Activated naive CD4-positive, alpha-beta T cell treated with anti-CD3 and anti-CD28 coated beads, Interleukin-2, amount 10 ng/mL, durations not matched to agents 7 days and 5 days (primary cell): ENCODE results near the gene PGK1.
"Not testable (repeated sequence)": the region's sequence is repeated elsewhere in the genome, so short reads cannot be mapped to it uniquely, and the experiment has no call there.

Experiments used
- CTCF ChIA-PET: fragments of 350-600 bp; sonication (Branson Sonifier 250); formaldehyde crosslinking; loops from one replicate; lab custom pipeline; 2021; ENCODE audit warnings: antibody characterized with exemption; lab: Charles Lee
- DNase-seq: peaks from one replicate; pipeline ENCODE4 v3.0.0-alpha.2; 2020
- H3K27ac Mint-ChIP-seq: one replicate; pipeline ENCODE4 v1.8.0; 2021; ENCODE audit warnings: mild to moderate bottlenecking, moderate library complexity, mixed read lengths
- H3K27me3 Mint-ChIP-seq: one replicate; pipeline ENCODE4 v1.8.0; 2021; ENCODE audit warnings: mild to moderate bottlenecking, mixed read lengths
- H3K36me3 Mint-ChIP-seq: one replicate; pipeline ENCODE4 v1.8.0; 2021; ENCODE audit warnings: mixed read lengths
- H3K4me1 Mint-ChIP-seq: one replicate; pipeline ENCODE4 v1.8.0; 2021; ENCODE audit warnings: mixed read lengths
- H3K4me3 Mint-ChIP-seq: one replicate; pipeline ENCODE4 v1.8.0; 2021; ENCODE audit warnings: mild to moderate bottlenecking, moderate library complexity, mixed read lengths
- H3K9me3 Mint-ChIP-seq: one replicate; pipeline ENCODE4 v1.8.0; 2021; ENCODE audit warnings: mixed read lengths

The PGK1 gene

DNA sequence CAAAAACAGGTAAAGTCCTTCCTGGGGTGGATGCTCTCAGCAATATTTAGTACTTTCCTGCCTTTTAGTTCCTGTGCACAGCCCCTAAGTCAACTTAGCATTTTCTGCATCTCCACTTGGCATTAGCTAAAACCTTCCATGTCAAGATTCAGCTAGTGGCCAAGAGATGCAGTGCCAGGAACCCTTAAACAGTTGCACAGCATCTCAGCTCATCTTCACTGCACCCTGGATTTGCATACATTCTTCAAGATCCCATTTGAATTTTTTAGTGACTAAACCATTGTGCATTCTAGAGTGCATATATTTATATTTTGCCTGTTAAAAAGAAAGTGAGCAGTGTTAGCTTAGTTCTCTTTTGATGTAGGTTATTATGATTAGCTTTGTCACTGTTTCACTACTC lies 21.7 kb downstream of the PGK1 start:
- not testable (repeated sequence) for DNase-seq, H3K27ac Mint-ChIP-seq, H3K9me3 Mint-ChIP-seq, H3K27me3 Mint-ChIP-seq, H3K4me3 Mint-ChIP-seq
- H3K36me3 Mint-ChIP-seq = peaks cover 58% of the 10 kb centered on the region
- CTCF ChIA-PET = interaction anchor here (1.4 kb wide), 1 partner anchor 9 kb away, joined by 3 read pairs; no protein-coding TSS in a partner anchor
- H3K4me1 Mint-ChIP-seq = peaks cover 27% of the 10 kb centered on the region

DNA sequence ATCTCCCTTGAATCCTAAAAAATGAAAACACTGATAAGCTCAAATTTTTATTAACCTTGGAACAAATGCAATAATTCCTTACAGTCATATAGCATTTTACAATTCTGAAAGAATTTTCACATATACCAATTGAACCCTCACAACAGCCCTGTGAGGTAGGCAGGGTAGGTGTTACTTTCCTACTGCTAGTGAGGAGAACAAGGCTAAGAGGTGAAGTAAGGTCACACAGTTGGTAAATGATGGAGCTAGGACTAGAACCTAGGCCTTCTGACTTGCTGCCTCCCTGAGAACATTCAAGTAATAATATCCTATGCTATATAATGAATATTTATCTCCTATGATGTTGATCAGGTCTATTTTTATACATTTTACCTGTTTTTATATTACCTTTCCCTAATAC lies 25.7 kb downstream of the PGK1 start:
- CTCF ChIA-PET = no interaction called here
- Mint-ChIP-seq H3K27ac (no peak overlapping the region), H3K9me3 (no peaks in the 10 kb centered on the region), H3K36me3 (peaks cover 43% of the 10 kb centered on the region), H3K4me1 (peaks cover 2% of the 10 kb centered on the region), H3K4me3 (no peak overlapping the region), H3K27me3 (no peaks in the 10 kb centered on the region)
- DNase-seq = no peak

DNA sequence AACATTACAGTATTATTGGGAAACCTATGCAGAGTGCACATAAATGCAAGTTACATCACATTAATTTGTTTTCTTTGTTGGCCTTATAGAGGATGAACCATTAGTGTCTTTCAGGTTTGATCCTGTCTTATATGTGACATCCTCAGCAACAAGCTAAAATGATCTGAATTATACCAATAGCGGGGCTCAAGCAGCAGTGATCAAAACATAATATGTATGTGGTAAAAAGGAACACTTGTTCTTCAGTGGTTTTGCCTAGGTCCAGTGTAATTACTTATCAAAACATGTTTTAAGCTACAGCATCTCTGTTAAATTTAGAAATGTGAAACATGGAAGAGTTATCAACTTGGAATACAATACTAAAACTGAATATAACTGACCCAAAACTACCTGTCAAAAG lies 26.3 kb downstream of the PGK1 start:
- Mint-ChIP-seq H3K36me3 (peaks cover 38% of the 10 kb centered on the region), H3K27me3 (no peaks in the 10 kb centered on the region), H3K9me3 (no peaks in the 10 kb centered on the region), H3K27ac (no peak overlapping the region), H3K4me3 (no peak overlapping the region), H3K4me1 (peaks cover 2% of the 10 kb centered on the region)
- CTCF ChIA-PET = no interaction called here
- no peak for DNase-seq

DNA sequence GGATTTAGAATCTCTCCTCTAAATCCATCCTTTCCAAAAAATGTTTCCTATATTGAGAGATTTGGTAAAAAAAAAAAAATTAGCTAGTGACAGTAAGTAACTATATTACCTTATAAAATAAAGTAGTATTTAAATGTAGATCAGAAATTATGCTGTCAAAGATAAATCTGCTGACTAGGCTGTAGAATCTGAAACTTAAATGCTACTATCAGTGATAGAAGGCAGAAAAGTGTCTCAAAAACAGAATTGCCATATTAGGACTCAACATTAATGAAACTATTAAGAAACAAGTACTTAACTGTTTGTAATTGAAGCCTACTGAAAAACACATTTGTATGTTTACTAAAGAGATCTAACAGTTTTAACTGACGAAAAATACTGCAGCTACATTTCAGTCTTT lies 27.1 kb downstream of the PGK1 start:
- no peaks in the 10 kb centered on the region for H3K27me3 Mint-ChIP-seq
- CTCF ChIA-PET = no interaction called here
- no peak overlapping the region for H3K4me3 Mint-ChIP-seq
- no peaks in the 10 kb centered on the region for H3K9me3 Mint-ChIP-seq
- H3K27ac Mint-ChIP-seq = no peak overlapping the region
- peaks cover 31% of the 10 kb centered on the region for H3K36me3 Mint-ChIP-seq
- no peak for DNase-seq
- peaks cover 2% of the 10 kb centered on the region for H3K4me1 Mint-ChIP-seq

DNA sequence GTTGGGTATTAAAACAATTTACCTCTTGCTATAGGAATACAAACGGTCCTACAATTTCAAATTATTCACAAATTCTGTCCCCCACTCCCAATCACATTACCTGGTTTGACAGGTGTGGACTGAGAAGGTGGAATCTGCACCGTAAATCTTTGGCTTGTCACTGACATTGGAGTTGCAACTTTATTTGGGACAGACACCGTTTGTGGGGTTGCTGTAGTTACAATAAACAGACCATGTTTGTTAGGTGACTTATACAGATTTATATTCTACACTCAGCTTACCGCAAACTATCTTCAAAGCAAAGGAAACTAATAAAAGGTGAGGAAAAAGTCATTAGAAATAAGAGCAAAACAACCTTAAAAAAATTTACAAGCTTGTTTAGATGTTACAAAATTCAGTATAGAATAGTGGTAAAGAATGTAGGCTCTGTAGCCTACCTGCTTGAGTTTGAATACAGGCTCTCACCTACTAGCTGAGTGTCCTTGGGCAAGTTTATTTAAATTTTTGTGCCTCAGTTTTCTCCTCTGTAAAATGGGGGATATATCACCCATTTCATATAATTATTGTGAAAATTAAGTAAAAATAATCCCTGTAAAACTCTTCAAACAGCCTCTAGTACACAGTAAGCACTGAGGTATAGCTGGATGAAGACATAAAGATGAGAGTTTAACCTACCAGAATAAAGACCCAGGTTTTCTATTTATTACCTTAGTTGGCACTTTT lies 29.4 kb downstream of the PGK1 start:
- no peak for DNase-seq
- Mint-ChIP-seq H3K4me3 (no peak overlapping the region), H3K27ac (no peak overlapping the region), H3K9me3 (no peaks in the 10 kb centered on the region), H3K4me1 (peaks cover 8% of the 10 kb centered on the region), H3K36me3 (peaks cover 24% of the 10 kb centered on the region), H3K27me3 (no peaks in the 10 kb centered on the region)
- CTCF ChIA-PET = no interaction called here

DNA sequence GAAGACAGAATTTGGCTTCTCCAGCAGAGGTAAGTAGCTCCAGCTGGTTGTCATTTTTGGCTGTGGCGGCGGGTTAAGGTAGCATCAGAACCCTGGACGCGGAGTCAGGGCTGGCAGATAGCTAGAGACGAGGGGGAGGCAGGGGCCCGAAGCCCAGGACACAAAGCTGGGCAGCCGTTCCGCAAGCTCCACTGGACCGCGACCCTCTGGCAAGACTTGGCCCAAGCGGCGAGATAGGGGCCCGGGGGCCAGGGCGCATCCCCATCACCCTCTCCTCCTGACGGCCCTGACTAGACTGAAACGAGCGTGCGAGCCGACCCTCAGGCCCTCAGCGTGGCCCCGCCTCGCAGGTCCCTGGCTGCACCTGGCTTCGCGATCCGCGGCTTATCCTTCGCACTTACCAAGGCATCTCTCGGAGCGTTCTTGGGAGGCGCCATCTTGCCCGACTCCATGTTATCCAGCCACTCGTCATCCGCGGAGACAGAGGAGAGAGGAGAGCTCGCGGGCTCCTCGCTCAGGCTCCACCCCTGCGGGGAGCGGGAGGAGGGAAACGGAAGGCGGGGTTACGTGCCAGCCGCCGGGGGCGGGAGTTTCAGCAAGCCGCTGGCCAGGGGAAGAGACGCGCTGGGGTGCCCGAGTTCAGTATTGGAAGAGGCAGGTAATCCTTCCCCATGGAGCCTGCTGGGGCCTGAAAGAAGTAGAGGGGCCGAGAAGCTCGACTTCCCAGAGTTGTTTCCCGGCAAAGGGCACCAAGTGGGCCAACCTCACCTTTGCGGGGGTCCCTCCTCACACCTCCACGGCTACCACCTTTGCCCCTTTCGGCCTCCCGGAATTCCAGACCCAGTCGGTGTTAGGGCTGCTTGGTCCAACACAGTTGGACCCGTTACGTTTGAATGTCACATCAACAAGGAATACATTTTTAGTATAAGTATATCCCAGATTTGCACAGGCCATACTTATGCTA lies 35.4 kb downstream of the PGK1 start, which contains the start of gene TAF9B:
Gene TAF9B, minus strand, starts transcription at position 491 of the 964 bp plus-strand sequence. Its CDS starts 39 bp downstream, at position 452.
- Mint-ChIP-seq H3K36me3 (peaks cover 2% of the 10 kb centered on the region), H3K27me3 (peaks cover 6% of the 10 kb centered on the region), H3K4me1 (peaks cover 14% of the 10 kb centered on the region), H3K4me3 (peak within 1 kb of the TSS; percentile 88), H3K9me3 (peaks cover 7% of the 10 kb centered on the region), H3K27ac (peak within 1 kb of the TSS; percentile 96)
- DNase-seq = peak; percentile 88
- CTCF ChIA-PET = no interaction called here

DNA sequence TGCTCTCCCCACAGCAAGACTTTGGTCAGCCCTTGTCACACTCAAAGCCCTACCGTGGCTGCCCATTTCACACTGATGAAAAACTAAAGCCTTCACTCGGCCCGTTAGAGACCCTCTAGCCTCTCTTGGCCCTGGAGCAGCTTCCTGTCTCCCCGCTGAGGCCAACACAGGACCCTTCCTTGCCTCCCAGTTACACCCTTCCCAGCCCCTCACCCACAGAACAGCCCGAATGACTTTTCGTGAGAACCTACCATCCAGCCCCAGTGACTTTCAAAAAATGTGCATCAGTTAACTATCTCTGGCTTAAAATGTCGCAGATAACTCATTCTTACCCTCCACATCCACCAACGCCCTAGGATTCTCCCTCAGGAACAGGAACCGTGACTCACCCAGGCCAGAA lies 36.2 kb downstream of the PGK1 start:
- Mint-ChIP-seq H3K9me3 (peaks cover 7% of the 10 kb centered on the region), H3K27me3 (peaks cover 6% of the 10 kb centered on the region), H3K4me1 (peaks cover 14% of the 10 kb centered on the region), H3K36me3 (peaks cover 2% of the 10 kb centered on the region), H3K4me3 (peak overlapping the region; percentile 88), H3K27ac (peak overlapping the region; percentile 75)
- CTCF ChIA-PET = no interaction called here
- DNase-seq = no peak

DNA sequence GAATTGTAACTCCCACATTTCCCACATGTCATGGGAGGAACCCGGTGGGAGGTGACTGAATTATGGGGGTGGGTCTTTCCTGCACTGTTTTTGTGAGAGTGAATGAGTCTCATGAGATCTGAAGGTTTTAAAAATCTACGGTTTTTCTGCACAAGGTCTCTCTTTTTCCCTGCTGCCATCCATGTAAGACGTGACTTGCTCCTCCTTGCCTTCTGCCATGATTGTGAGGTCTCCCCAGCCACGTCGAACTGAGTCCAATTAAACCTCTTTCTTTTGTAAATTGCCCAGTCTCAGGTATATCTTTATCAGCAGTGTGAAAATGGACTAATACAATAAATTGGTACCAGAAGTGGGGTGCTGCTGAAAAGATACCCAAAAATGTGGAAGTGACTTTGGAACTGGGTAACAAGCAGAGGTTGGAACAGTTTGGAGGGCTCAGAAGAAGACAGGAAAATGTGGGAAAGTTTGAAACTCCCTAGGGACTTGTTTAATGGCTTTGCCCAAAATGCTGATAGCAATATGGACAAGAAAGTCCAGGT lies 43.0 kb downstream of the PGK1 start:
- DNase-seq, H3K27ac Mint-ChIP-seq, H3K4me3 Mint-ChIP-seq, H3K27me3 Mint-ChIP-seq, H3K36me3 Mint-ChIP-seq, CTCF ChIA-PET, H3K4me1 Mint-ChIP-seq: not testable (repeated sequence)
- peaks cover 25% of the 10 kb centered on the region for H3K9me3 Mint-ChIP-seq

DNA sequence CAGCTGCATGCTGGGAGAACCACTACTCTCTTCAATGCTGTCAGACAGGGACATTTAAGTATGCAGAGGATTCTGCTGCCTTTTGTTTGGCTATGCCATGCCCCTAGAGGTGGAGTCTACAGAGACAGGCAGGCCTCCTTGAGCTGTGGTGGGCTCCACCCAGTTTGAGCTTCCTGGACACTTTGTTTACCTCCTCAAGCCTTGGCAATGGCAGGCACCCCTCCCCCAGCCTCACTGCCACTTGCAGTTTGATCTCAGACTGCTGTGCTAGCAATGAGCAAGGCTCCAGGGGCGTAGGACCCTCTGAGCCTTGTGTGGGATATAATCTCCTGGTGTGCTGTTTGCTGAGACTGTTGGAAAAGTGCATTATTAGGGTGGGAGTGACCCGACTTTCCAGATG lies 53.3 kb downstream of the PGK1 start:
- CTCF ChIA-PET = not testable (repeated sequence)

DNA sequence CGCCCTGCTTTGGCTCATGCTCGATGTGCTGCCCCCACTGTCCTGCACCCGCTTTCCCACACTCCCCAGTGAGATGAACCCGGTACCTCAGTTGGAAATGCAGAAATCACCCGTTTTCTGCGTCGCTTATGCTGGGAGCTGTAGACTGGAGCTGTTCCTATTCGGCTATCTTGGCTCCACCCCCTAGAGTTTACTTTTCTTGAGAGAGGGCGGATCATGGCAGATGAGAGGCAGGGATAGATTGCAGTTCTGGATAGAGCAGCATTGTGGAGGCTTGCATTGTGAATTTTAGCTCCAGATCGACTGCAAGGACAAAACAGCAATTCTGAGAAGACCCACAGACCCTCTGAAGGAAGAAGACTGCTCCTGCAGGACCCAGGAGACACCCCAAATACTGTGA lies 53.8 kb downstream of the PGK1 start:
- H3K4me3 Mint-ChIP-seq, H3K27me3 Mint-ChIP-seq: not testable (repeated sequence)

More for the DNA sequence above, 53.3 kb downstream of the PGK1 start:
- not testable (repeated sequence) for H3K4me3 Mint-ChIP-seq, H3K27me3 Mint-ChIP-seq, H3K36me3 Mint-ChIP-seq, H3K9me3 Mint-ChIP-seq
- peak overlapping the region; percentile 72 for H3K27ac Mint-ChIP-seq
- peaks cover 18% of the 10 kb centered on the region for H3K4me1 Mint-ChIP-seq
- peak; percentile 40 for DNase-seq

DNA sequence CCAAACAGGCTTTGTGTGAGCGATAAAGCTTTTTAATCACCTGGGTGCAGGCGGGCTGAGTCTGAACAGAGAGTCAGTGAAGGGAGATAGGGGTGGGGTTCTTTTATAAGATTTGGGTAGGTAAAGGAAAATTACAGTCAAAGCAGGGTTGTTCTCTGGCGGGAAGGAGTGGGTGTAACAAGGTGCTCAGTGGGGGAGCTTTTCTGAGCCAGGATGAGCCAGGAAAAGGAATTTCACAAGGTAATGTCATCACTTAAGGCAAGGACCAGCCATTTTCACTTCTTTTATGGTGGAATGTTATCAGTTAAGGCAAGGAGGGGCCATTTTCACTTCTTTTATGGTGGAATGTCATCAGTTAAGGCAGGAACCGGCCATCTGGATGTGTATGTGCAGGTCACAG lies 56.7 kb downstream of the PGK1 start:
- H3K27ac Mint-ChIP-seq, DNase-seq, H3K4me3 Mint-ChIP-seq, CTCF ChIA-PET, H3K27me3 Mint-ChIP-seq, H3K9me3 Mint-ChIP-seq, H3K36me3 Mint-ChIP-seq: not testable (repeated sequence)
- H3K4me1 Mint-ChIP-seq = peaks cover 20% of the 10 kb centered on the region

More for the DNA sequence above, 53.8 kb downstream of the PGK1 start:
- H3K36me3 Mint-ChIP-seq, H3K9me3 Mint-ChIP-seq, H3K27ac Mint-ChIP-seq, DNase-seq: not testable (repeated sequence)
- H3K4me1 Mint-ChIP-seq = peaks cover 19% of the 10 kb centered on the region
- CTCF ChIA-PET = interaction anchor here (0.6 kb wide), 1 partner anchor 435 kb away, joined by 3 read pairs; no protein-coding TSS in a partner anchor

DNA sequence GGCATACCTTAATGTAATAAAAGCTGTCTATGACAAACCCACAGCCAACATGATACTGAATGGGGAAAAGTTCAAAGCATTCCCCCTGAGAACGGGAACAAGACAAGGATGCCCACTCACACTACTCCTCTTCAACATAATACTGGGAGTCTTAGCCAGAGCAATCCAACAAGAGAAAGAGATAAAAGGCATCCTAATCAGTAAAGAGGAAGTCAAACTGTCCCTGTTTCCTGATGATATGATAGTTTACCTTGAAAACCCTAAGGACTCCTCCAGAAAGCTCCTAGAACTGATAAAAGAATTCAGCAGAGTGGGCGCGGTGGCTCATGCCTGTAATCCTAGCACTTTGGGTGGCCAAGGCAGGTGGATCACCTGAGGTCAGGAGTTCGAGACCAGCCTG lies 59.1 kb downstream of the PGK1 start:
- H3K9me3 Mint-ChIP-seq, H3K36me3 Mint-ChIP-seq, DNase-seq, H3K27ac Mint-ChIP-seq, CTCF ChIA-PET, H3K27me3 Mint-ChIP-seq, H3K4me3 Mint-ChIP-seq: not testable (repeated sequence)
- peaks cover 13% of the 10 kb centered on the region for H3K4me1 Mint-ChIP-seq

DNA sequence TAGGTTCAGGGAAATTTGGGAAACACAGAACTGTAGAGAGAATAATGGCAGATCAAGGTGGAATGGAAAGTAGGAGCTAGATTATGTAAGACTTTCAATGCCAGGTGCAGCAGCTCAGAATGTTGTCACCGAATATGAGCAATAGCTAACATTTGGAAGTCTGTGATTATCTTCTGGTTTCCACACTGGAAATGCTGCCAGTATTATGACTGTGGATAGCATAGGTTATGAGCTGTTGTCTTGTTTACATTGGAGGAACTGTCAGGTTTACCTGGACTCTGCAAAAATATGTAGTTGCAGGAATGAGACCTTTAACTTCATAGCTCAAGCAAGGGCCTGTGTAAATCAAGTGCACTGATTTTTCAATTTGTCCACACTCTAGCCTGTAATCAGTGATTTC lies 61.4 kb downstream of the PGK1 start:
- no peaks in the 10 kb centered on the region for H3K36me3 Mint-ChIP-seq
- no peak for DNase-seq
- no peak overlapping the region for H3K4me3 Mint-ChIP-seq
- no peaks in the 10 kb centered on the region for H3K27me3 Mint-ChIP-seq
- peaks cover 13% of the 10 kb centered on the region for H3K4me1 Mint-ChIP-seq
- no peak overlapping the region for H3K27ac Mint-ChIP-seq
- H3K9me3 Mint-ChIP-seq = no peaks in the 10 kb centered on the region
- CTCF ChIA-PET = interaction anchor here (1.2 kb wide), 1 partner anchor 22 kb away, joined by 3 read pairs; no protein-coding TSS in a partner anchor

DNA sequence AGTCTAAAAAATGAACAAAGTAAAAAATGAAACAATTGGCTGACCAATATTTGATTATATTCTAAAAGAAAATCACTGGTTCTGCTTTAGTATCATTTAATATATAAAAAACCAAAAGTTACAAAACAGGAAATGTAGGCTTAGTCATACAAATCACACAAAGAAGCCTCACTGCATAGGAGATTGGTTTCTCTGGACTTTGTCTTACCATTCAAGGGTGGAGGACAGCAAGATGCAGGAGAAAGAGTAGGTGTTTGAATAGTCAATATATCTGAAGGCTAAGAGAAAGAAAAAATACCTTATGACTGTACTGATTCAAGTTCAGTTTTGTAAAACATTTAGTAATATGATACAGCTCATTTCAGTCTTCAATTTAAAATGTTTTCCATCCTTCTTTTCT lies 64.0 kb downstream of the PGK1 start:
- no peaks in the 10 kb centered on the region for H3K27me3 Mint-ChIP-seq
- no peak for DNase-seq
- no peaks in the 10 kb centered on the region for H3K36me3 Mint-ChIP-seq
- CTCF ChIA-PET = no interaction called here
- no peaks in the 10 kb centered on the region for H3K9me3 Mint-ChIP-seq
- H3K4me1 Mint-ChIP-seq = peaks cover 2% of the 10 kb centered on the region
- no peak overlapping the region for H3K27ac Mint-ChIP-seq
- no peak overlapping the region for H3K4me3 Mint-ChIP-seq
